Activated T-helper 17 cell treated with anti-CD3 and anti-CD28 coated beads, Interleukin-2, amount 50 U/mL, for 72 hours (primary cell): ENCODE data around the gene ITIH1. TPM values are rescaled to one million over a fixed set of nuclear protein-coding genes. Genes with fewer than 3 reads are reported as not detected.

Experiments used
- ATAC-seq: fragments of 150-1000 bp; cut with Tn5 transposase; replicated peaks from 2 replicates; pipeline ENCODE4 v1.10.0; 2021; ENCODE audit warnings: mild to moderate bottlenecking, moderate library complexity
- H3K27ac Mint-ChIP-seq: one replicate; pipeline ENCODE4 v1.8.0; 2022; ENCODE audit warnings: mixed read lengths
- H3K27me3 Mint-ChIP-seq: one replicate; pipeline ENCODE4 v1.8.0; 2022; ENCODE audit warnings: mixed read lengths
- H3K36me3 Mint-ChIP-seq: one replicate; pipeline ENCODE4 v1.8.0; 2022; ENCODE audit warnings: low read depth, mild to moderate bottlenecking, mixed read lengths
- H3K4me1 Mint-ChIP-seq: one replicate; pipeline ENCODE4 v1.8.0; 2022; ENCODE audit warnings: mixed read lengths
- H3K4me3 Mint-ChIP-seq: one replicate; pipeline ENCODE4 v1.8.0; 2022; ENCODE audit warnings: mild to moderate bottlenecking, mixed read lengths
- H3K9me3 Mint-ChIP-seq: one replicate; pipeline ENCODE4 v1.8.0; 2022; ENCODE audit warnings: mixed read lengths
- total RNA-seq, 2 donors: library from RNA; stranded (reverse); gene quantifications; one replicate each; pipeline ENCODE4 v1.2.3, GENCODE V29; 2022

ITIH1 gene
- total RNA-seq, 2 donors from 2014 or later: not detected

GRCh38 chr3:52829906-52830463 is 52.6 kb downstream of the ITIH1 start:
- H3K4me3 Mint-ChIP-seq: no peak overlapping the region

DNA sequence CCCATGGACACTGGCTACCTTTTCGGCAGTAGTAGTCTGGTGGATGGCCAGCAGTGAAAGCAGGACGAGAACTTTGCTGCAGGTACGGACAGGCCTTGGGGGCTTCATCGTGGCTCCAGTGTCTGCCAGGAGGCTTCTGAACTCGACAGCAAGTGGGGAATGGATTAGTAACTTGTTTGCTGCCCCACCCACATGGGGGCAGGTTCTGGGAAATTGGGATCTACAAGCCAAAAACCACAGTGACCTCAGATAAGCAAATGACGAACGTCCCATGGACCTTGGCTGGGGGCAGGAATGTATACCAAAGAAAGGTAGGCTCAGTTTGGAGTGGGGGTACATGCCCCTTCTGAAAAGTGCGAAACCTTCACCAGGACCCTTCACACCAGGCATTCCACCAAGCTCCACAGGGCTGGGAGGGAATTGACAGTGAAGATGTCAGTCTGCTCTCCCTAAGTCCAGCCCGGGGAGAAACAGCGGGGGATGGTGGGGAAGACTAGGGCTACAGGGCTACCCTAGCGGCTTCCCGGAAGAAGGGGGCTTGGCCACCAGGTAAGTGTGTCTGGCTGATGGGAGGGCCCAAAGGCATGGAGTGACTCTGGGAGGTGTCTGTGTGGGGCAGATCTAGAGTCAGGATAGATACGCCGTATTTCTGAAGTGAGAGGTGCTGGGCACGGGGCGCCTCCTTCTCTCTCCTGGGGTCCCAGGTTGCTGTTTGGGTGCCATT is 53.3 kb downstream of the ITIH1 start, which contains the start of gene ITIH4:
Gene ITIH4, minus strand, starts transcription at position 138 of the 724 bp plus-strand sequence. Its CDS starts 30 bp downstream, at position 108.
- H3K9me3 Mint-ChIP-seq: no peaks in the 10 kb centered on the region
- ATAC-seq: no peak
- no peaks in the 10 kb centered on the region for H3K36me3 Mint-ChIP-seq
- no peaks in the 10 kb centered on the region for H3K4me1 Mint-ChIP-seq
- no peak within 1 kb of the TSS for H3K27ac Mint-ChIP-seq
- H3K4me3 Mint-ChIP-seq: no peak within 1 kb of the TSS
- no peaks in the 10 kb centered on the region for H3K27me3 Mint-ChIP-seq

More at GRCh38 chr3:52829906-52830463, 52.6 kb downstream of the ITIH1 start:
- Mint-ChIP-seq H3K9me3 (no peaks in the 10 kb centered on the region), H3K27me3 (no peaks in the 10 kb centered on the region), H3K4me1 (no peaks in the 10 kb centered on the region), H3K27ac (no peak overlapping the region), H3K36me3 (no peaks in the 10 kb centered on the region)
- no peak for ATAC-seq

DNA sequence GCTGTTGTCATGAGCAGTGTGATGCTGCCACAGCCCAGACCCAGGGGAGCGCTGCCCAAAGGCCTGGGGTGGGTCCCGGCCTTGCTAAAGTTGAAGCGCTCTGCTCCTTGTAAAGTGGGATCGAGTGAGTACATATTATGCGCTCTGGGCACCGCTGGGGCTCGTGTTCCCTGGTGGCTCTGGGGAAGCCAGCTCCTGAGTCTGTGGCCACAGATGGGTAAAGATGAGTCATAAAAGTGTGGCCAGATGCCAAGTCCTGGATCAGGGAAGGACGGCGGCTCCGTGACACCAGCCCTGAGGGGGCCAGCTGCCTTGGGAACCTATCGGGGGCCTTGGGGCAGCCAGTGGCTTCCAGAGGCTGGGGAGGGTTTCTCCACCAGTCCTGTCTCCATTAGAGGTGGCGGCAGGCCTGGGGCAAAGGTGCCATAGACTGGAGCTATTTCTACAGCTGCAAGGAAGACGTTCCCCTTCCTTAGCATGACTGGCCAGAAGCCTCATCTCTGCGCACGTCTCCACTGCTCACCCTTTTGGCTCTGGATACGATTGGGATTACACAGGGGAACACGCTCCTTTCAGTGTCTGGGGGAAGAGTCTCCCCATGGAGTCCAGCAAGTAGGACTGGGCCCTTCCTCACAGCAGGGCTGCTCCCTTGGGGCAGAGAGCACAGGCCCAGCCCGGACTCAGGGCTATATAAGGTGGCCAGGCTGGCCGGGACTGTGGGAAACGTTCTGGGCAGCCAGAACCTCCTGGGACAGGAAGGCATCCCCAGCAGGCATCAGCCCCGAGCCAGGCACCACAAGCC is 54.3 kb downstream of the ITIH1 start:
- Mint-ChIP-seq H3K4me1 (no peaks in the 10 kb centered on the region), H3K36me3 (no peaks in the 10 kb centered on the region), H3K4me3 (no peak overlapping the region), H3K27me3 (no peaks in the 10 kb centered on the region), H3K9me3 (no peaks in the 10 kb centered on the region), H3K27ac (no peak overlapping the region)
- ATAC-seq: no peak

DNA sequence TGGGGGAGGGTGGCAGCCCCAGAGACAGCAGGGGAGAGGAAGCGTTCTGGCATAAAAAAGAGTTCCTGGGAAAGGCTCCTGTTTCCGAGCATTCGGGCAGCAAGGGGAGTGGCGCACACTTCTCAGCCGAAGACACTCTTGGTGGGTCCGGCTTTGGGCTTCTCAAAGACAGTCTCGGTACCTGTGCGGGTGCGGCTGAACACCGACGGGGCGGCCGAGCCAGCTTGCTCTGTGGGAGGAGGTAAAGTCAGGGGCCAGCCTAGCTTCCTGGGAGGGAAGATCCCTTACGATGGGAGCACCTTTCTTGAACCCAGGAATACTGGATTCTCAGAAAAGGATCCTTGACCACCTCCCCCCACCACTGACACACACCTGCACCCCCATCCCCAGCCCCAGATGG is 55.8 kb downstream of the ITIH1 start:
- Mint-ChIP-seq H3K27ac (no peak overlapping the region), H3K4me1 (peaks cover 8% of the 10 kb centered on the region), H3K9me3 (no peaks in the 10 kb centered on the region), H3K36me3 (no peaks in the 10 kb centered on the region), H3K27me3 (no peaks in the 10 kb centered on the region), H3K4me3 (no peak overlapping the region)
- ATAC-seq: no peak

DNA sequence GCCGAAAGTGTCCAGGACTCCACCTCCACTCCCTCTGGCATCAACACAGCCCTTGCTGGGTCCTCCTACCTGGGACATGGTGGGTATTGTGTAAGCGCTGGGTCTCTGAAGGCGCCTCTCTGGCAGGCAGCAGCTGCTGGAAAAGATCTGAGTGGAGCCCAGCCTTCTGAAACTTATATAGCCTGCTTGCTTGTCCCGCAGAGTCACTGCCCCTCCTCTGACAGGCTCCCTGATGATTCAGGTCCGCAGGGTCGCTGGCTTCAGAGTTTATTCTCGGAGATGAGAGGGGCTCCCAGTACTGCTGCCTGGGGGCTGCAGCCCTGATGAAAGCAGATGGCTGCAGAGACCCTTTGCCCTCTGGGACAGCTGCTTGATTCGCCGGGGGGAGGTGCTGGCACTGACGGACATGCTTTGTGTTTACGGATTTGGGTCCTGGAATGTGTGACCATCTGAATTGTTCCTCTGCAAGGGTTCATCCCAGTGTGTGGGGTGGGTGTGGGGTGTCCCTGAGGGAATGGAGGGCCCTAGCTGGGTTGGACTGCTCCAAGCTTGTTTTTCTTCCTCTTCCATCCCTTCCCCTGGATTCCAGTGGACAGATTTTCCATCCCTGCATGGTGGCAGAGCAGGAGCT is 57.6 kb downstream of the ITIH1 start, which contains the start of gene MUSTN1:
Gene MUSTN1, minus strand, starts transcription at position 149 of the 631 bp plus-strand sequence. Its CDS starts 71 bp downstream, at position 78.
- Mint-ChIP-seq H3K36me3 (peaks cover 2% of the 10 kb centered on the region), H3K27ac (no peak within 1 kb of the TSS), H3K27me3 (no peaks in the 10 kb centered on the region), H3K9me3 (no peaks in the 10 kb centered on the region), H3K4me1 (peaks cover 11% of the 10 kb centered on the region), H3K4me3 (no peak within 1 kb of the TSS)
- ATAC-seq: no peak

DNA sequence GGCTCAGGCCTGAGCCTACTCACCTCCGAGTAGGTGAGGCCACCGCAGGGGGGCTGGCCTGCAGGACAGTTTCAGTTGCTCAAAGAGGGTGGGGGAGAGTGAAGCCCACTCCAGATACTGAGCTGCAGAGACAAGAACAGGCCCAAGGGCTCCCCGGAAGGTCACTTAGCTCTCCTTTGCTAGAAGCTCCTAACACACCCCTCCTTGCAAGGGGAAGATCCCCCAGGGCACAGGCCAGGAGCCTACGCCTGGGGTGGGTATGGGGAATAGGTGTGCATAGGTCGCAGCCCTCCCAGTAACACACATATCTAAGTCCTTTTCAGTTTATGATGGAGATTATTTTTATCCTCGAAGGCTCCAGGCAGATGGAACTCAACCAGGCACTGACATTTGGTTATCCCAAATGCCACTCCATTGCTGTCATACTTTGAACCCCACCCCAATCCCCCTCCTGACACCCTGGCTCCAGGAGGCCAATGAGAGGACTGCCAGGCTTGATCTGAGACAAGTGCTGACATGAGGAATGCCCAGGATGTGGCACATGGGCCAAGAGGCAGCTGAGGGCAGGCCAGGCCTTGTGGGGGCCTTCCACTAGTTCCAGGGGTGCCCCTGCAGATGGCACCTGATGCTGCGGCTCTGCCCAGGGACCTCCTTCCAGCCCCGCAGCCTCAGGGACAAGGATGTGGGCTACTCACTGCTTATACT is 58.5 kb downstream of the ITIH1 start:
- H3K27me3 Mint-ChIP-seq: no peaks in the 10 kb centered on the region
- peaks cover 9% of the 10 kb centered on the region for H3K36me3 Mint-ChIP-seq
- H3K4me3 Mint-ChIP-seq: no peak overlapping the region
- H3K27ac Mint-ChIP-seq: no peak overlapping the region
- H3K4me1 Mint-ChIP-seq: peaks cover 12% of the 10 kb centered on the region
- ATAC-seq: no peak
- no peaks in the 10 kb centered on the region for H3K9me3 Mint-ChIP-seq

- no peak overlapping the region for H3K27ac Mint-ChIP-seq
- H3K27me3 Mint-ChIP-seq: no peaks in the 10 kb centered on the region
- peaks cover 13% of the 10 kb centered on the region for H3K36me3 Mint-ChIP-seq
- no peaks in the 10 kb centered on the region for H3K9me3 Mint-ChIP-seq
- no peak overlapping the region for H3K4me3 Mint-ChIP-seq
- peaks cover 12% of the 10 kb centered on the region for H3K4me1 Mint-ChIP-seq
- no peak for ATAC-seq
These were observed 59.1 kb downstream of the ITIH1 start for GRCh38 chr3:52836471-52836845.

DNA sequence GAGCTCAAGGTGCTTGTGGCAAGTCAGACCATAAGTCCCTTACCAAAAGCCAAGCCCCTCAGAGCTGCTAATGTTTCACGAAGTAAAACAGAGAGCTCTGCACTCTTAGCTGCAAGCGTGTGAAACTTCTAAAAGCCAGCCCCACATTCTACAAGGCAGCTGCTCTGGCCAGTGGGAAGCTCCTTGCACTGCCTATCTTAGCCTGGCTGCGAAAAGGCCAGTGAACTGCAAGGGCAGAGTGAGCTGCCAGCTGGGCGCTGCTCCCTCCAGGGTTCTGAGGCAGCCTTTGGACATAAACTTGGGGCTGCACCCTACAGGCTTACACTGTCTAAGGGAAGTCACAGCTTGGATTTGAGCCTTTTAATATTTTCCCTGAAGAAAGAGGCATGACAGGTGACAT is 59.6 kb downstream of the ITIH1 start:
- H3K36me3 Mint-ChIP-seq: peaks cover 13% of the 10 kb centered on the region
- no peaks in the 10 kb centered on the region for H3K27me3 Mint-ChIP-seq
- H3K27ac Mint-ChIP-seq: no peak overlapping the region
- no peaks in the 10 kb centered on the region for H3K9me3 Mint-ChIP-seq
- peaks cover 12% of the 10 kb centered on the region for H3K4me1 Mint-ChIP-seq
- no peak overlapping the region for H3K4me3 Mint-ChIP-seq
- no peak for ATAC-seq

- Mint-ChIP-seq H3K36me3 (peaks cover 13% of the 10 kb centered on the region), H3K4me1 (peaks cover 12% of the 10 kb centered on the region), H3K27me3 (no peaks in the 10 kb centered on the region), H3K9me3 (no peaks in the 10 kb centered on the region), H3K27ac (no peak overlapping the region), H3K4me3 (no peak overlapping the region)
- ATAC-seq: peak; percentile 71
These were observed 61.3 kb downstream of the ITIH1 start for GRCh38 chr3:52838561-52839267.

GRCh38 chr3:52839268-52839575 is 61.8 kb downstream of the ITIH1 start:
- no peak for ATAC-seq
- no peaks in the 10 kb centered on the region for H3K27me3 Mint-ChIP-seq
- no peak overlapping the region for H3K4me3 Mint-ChIP-seq
- H3K4me1 Mint-ChIP-seq: peaks cover 12% of the 10 kb centered on the region
- H3K36me3 Mint-ChIP-seq: peaks cover 13% of the 10 kb centered on the region
- no peak overlapping the region for H3K27ac Mint-ChIP-seq
- H3K9me3 Mint-ChIP-seq: no peaks in the 10 kb centered on the region

DNA sequence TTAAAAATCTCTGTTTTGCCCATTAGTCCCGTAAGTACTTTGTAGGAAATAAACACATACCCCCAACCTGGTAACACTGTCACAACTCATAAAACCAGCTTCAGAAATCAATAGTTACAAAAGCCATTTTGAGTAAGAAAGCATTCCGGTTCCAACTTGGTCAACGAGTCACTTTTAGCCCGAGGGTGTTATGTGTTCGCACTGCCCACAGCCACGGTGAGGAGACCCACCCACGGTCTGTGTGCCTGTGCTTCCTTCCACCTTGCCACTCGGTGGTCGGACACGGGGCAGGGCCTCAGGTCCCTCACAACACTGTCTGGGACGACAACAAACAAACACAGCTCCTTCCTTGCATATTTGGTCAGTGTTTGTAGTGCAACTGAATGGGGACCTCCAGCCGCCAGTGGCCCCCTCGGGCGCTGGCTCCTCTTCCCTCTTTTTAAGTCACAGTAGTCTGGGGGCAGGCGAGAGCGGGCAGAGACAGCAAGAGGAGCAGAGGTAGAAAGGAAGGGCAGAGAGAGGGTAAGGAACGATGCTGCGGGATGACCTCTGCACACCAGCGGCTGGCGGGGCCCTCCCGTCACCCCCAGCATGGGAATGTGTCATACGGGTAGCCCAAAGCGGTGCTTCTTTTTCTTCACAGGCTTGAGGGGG is 62.6 kb downstream of the ITIH1 start:
- Mint-ChIP-seq H3K27me3 (no peaks in the 10 kb centered on the region), H3K9me3 (no peaks in the 10 kb centered on the region), H3K27ac (peak overlapping the region; percentile 6), H3K4me1 (peaks cover 17% of the 10 kb centered on the region), H3K36me3 (peaks cover 13% of the 10 kb centered on the region), H3K4me3 (no peak overlapping the region)
- ATAC-seq: peak; percentile 18

DNA sequence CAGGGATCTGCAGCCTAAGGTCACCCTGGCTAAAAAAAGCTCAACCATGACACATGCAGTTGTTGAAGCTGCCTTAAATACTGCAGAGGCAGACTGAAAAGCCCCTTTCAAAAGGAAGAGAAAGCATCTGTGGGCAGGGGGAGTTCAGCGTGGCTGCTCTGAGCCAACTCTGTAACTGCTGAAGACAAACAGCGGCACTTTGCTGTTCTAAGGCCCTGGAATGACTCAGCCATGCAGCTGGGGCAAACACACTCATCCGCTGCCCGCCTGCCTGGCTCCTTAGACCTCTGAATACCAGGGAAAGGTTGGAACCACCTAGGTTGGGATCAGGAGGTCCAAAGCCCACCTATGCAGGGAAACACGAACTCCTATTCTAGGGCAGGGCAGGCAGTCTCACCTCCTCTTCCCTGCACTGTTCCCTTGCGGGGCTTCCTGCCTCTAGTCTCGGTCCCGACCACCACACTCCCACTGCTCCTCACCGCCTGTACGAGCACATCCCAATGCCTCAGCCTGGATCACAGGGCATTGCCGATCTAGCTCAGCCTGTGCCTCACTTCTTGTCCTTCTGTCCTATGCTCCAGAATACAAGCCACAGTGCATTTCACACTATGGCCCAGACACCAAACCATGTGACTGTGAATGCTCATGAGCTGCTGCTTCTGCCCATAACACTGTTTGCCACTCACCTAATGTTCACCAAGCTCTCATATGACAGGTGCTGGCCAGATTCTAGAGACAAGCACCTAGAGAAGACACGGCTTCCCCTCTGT is 64.0 kb downstream of the ITIH1 start:
- no peaks in the 10 kb centered on the region for H3K27me3 Mint-ChIP-seq
- H3K27ac Mint-ChIP-seq: peak overlapping the region; percentile 40
- H3K36me3 Mint-ChIP-seq: peaks cover 13% of the 10 kb centered on the region
- peaks cover 17% of the 10 kb centered on the region for H3K4me1 Mint-ChIP-seq
- no peak overlapping the region for H3K4me3 Mint-ChIP-seq
- no peaks in the 10 kb centered on the region for H3K9me3 Mint-ChIP-seq
- ATAC-seq: peak; percentile 13
